GM12872 (cell line): ENCODE data around the gene TEX38.
A peak's percentile ranks its signal among the peaks of the same experiment; 100 is the strongest.

Experiments
- TF ChIP-seq, protein P1 (sequence below): IDR thresholded peaks from 3 replicates; pipeline ENCODE4 v1.5.1; 2011; ENCODE audit warnings: low read depth, mild to moderate bottlenecking, low read length, moderate library complexity; ENCODE audit not compliant: insufficient read depth

The TEX38 gene

DNA sequence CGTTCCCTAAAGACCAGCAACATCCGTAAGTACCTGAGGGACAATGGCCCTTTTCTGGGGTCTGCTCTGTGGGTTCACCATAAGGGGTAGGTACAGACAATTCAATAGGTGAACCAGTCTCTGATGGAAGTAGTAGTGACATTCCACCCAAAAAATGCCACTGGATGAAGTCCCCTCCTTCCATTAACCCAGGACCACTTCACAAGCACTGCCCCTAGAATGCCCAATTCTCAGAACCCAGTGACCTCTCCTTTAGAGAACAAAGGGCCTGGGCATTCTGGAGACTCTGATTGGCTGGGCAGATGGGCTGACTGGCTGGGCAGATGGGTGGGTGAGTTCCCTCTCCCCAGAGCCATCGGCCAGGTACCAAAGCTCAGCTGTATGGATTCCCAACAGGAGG is at the start of gene TEX38:
Gene TEX38 (plus strand): TSS at position 301 of the 400 bp plus-strand sequence. CDS start 81 bp downstream, at position 382.
- TF ChIP-seq, protein P1, sequence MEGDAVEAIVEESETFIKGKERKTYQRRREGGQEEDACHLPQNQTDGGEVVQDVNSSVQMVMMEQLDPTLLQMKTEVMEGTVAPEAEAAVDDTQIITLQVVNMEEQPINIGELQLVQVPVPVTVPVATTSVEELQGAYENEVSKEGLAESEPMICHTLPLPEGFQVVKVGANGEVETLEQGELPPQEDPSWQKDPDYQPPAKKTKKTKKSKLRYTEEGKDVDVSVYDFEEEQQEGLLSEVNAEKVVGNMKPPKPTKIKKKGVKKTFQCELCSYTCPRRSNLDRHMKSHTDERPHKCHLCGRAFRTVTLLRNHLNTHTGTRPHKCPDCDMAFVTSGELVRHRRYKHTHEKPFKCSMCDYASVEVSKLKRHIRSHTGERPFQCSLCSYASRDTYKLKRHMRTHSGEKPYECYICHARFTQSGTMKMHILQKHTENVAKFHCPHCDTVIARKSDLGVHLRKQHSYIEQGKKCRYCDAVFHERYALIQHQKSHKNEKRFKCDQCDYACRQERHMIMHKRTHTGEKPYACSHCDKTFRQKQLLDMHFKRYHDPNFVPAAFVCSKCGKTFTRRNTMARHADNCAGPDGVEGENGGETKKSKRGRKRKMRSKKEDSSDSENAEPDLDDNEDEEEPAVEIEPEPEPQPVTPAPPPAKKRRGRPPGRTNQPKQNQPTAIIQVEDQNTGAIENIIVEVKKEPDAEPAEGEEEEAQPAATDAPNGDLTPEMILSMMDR: no peak

DNA sequence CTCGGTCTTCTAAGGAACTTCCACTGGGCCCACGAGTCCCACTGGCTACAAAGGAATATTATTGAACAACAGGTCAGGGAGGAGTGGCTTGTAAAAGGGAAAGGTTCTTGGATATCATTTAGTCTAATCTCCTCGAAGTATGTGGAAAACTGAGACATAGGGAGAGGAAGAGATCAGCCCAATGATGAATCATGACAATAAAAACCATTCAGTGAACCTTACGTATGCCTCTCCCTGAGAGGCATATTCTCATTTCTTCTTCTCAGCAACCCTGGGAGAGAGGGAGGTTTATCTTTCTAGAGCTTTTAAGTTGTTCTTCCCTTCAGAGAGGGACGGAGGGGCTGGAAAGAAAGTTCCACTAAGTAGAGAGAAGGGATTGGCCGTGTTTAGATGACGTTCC is 49.7 kb upstream of the TEX38 start:
- TF ChIP-seq, protein P1: no peak

DNA sequence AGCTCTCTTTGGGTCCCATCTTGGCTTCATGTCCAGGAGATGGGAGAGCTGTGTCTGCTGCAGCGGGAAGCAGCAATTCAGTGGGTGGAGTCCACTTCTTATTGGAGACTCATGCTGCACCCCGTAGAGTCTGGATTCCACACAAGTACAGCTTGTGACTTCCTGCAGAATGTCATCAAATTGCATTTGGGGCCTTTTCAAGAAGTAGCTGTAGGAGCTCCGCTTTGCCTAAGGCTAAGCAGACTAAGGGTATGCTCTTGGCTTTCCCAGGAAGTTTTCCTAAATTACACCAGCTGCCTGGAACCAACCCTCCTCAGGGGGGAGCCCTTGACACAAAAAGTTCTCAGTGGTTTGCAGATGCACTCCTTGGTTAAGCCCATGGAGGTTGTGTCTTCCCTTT is 49.3 kb upstream of the TEX38 start:
- TF ChIP-seq, protein P1: peak; percentile 47

DNA sequence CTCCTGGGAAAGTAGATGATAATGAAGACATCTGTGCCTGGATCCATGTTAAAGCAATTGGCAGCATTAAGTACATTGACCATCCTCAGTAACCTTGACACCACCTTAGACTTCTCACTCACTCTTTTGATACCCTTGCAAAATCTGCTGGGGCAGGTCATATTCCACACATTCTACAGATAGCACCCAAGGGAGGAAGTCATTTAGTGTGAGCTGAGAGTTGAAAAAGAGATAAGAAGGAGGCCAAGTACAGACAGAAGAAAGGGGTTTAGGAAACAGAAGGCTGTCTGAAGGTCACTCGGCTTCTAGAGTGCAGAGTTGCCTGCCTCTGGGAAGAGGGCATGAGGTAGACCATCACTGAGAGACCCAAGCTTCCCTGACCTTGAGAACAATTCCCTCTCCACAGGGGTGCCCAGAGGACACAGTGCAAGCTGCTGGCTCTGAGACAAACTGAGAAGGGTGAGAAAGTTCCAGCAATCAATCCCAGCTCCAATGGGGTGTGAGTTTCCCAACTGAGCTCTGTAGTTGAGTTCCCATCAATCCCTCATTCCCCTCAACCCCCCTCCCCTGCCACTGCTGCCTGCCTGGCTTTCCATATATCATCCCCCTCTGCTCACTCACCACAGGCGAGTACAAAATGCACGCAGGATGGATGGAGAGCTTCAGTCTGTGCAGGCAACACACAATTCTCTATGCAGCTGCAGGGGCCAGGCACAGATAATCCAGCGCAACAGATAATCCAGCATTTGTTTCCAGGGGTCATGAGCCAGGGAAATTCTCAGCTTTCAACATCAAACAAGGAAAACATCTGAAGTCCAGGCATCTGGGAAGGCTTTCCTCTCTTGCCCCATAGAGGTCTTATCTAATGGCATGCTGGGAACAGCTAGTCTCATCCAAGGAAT is 47.7 kb upstream of the TEX38 start:
- TF ChIP-seq, protein P1: no peak

DNA sequence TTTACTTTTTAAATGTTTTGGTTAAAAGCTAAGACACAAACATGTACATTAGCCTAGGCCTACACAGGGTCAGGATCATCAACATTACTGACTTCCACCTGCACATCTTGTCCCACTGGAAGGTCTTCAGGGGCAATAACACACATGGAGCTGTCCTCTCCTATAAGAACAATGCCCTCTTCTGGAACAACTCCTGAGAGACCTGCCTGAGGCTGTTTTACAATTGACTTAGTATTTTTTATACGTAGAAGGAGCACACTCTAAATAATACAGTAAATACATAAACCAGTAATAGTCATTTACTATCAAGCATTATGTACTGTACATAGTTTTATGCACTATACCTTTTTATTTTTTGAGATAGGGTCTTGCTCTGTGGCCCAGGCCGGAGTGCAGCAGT is 40.9 kb upstream of the TEX38 start:
- TF ChIP-seq, protein P1: no peak

DNA sequence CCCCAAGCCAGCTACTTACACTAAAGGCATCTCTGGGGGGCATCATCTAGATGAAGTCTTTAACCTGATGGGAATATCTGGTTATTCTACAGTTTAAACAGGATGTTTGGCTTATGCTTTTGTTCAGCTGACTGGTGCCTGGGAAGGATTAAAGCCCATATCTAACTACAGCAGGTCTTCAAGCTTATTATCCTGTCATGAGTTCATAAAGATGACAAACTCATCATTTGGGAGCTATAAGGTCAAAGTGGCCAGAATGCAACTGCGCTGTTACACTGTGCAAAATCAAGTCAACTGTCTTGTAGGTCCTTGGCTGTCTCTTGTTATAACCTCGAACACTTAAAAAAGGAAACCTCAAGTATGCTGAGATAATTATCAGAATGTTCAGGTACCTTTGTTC is 36.4 kb upstream of the TEX38 start:
- TF ChIP-seq, protein P1: no peak

DNA sequence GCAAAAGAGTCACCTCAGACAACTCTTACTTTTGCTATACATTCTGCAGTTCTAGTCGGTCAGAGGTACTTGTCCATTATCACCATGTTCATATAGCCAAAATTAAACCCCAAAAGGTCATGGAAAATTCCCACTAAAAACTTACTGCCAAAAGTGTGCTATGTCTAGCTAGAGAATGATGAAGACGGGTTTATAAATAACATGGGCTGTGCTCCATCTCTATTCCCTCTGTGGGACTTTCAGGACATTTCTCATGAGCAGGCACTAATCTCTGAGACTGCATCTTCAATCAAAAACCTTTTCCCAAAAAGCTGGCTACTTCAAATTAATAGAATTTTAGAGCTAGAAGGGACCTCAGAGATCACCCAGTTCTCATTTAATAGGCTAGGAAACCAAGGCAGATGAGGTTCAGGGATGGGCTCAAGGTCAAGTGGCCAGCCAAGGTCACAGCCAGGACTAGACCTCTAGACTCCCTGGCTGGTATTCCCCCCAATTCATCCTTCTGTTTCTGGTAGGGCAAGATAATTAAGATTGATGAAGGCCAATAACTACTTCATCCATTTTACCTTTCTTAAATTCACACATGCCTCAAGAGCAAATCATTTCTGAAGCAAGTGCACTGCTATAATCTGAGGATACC is 34.1 kb upstream of the TEX38 start:
- TF ChIP-seq, protein P1: no peak
